Tibial artery (tissue), 4 donors: Measurements from ENCODE around the gene PEAK3.

ENCODE experiments used
- DNase-seq, 2 donors: peaks; one replicate each; pipeline ENCODE4 v3.0.0-alpha.2; 2019
- H3K27ac ChIP-seq, 2 donors: fragments of 200-600 bp; sonication (generic) in 1 of 2; 1 replicate in 1 of 2; 2 replicates in 1 of 2; pipeline ENCODE4 v1.5.1; 2018 to 2019; ENCODE audit warnings: mild to moderate bottlenecking in 1 of 2
- H3K27me3 ChIP-seq, 2 donors: fragments of 200-600 bp; sonication (generic) in 1 of 2; one replicate each; pipeline versions ENCODE4 v1.5.1 to v1.6.0; 2016 to 2019
- H3K36me3 ChIP-seq, 3 donors: fragments of 200-600 bp; sonication (generic) in 2 of 3; one replicate each; pipeline ENCODE4 v1.5.1; 2016 to 2019; ENCODE audit warnings: mild to moderate bottlenecking in 2 of 3
- H3K4me1 ChIP-seq, 4 donors: fragments of 200-600 bp; sonication (generic) in 2 of 4; 1 replicate in 3 of 4; 2 replicates in 1 of 4; pipeline ENCODE4 v1.5.1; 2016 to 2019
- H3K4me3 ChIP-seq, 2 donors: fragments of 200-600 bp; sonication (generic) in 1 of 2; 1 replicate in 1 of 2; 2 replicates in 1 of 2; pipeline ENCODE4 v1.5.1; 2018 to 2019; ENCODE audit warnings: mild to moderate bottlenecking in 2 of 2
- H3K9me3 ChIP-seq, 3 donors: fragments of 200-600 bp; sonication (generic) in 1 of 3; one replicate each; pipeline ENCODE4 v1.5.1; 2016 to 2019
- CTCF ChIP-seq, 2 experiments: fragments of 200-600 bp in 1 of 2; fragments of 450-650 bp in 1 of 2; IDR thresholded peaks; one replicate each; pipeline ENCODE4 v1.5.1; 2017 to 2019; ENCODE audit warnings: antibody characterized with exemption in 2 of 2, mild to moderate bottlenecking in 1 of 2, moderate library complexity in 1 of 2
- intact Hi-C: fragments of 100-400 bp; cut with DNase I; formaldehyde crosslinking; loops from one replicate; pipeline ENCODE4 v1.15.0; 2023; ENCODE audit warnings: low total_unique reads

Gene PEAK3

GRCh38 chr19:2319551-2319950 lies 37.6 kb upstream of the PEAK3 start:
- TF ChIP-seq CTCF (IDR thresholded peaks at IDR 0.05) = no peak
- no peak overlapping the region for H3K4me3 ChIP-seq
- intact Hi-C loops = no loop called here
- peaks cover 0 to 3% of the 10 kb centered on the region in 2 donors for H3K27me3 ChIP-seq
- peaks cover 8 to 41% (median 31%) of the 10 kb centered on the region in 3 donors for H3K36me3 ChIP-seq
- H3K9me3 ChIP-seq = peaks cover 0 to 13% (median 11%) of the 10 kb centered on the region in 3 donors
- H3K4me1 ChIP-seq = peaks cover 0 to 6% (median 0%) of the 10 kb centered on the region in 4 donors
- no peak for DNase-seq
- no peak overlapping the region for H3K27ac ChIP-seq

- no peak for TF ChIP-seq CTCF (IDR thresholded peaks at IDR 0.05)
- H3K9me3 ChIP-seq = peaks cover 0 to 14% (median 13%) of the 10 kb centered on the region in 3 donors
- no peak overlapping the region for H3K27ac ChIP-seq
- H3K27me3 ChIP-seq = peaks cover 0 to 6% of the 10 kb centered on the region in 2 donors
- peaks cover 0 to 6% (median 0%) of the 10 kb centered on the region in 4 donors for H3K4me1 ChIP-seq
- no peak overlapping the region for H3K4me3 ChIP-seq
- intact Hi-C loops = no loop called here
- DNase-seq = no peak
- H3K36me3 ChIP-seq = peaks cover 8 to 34% (median 25%) of the 10 kb centered on the region in 3 donors
These were observed 36.9 kb upstream of the PEAK3 start for GRCh38 chr19:2318923-2319322.

- Histone ChIP-seq H3K36me3 (peaks cover 3 to 23% (median 13%) of the 10 kb centered on the region in 3 donors), H3K4me3 (no peak overlapping the region), H3K9me3 (peaks cover 0 to 14% (median 13%) of the 10 kb centered on the region in 3 donors), H3K27me3 (peaks cover 0 to 15% of the 10 kb centered on the region in 2 donors), H3K27ac (no peak overlapping the region), H3K4me1 (peaks cover 0 to 6% (median 0%) of the 10 kb centered on the region in 4 donors)
- intact Hi-C loops = no loop called here
- no peak for DNase-seq
- no peak for TF ChIP-seq CTCF (IDR thresholded peaks at IDR 0.05)
These were observed 35.8 kb upstream of the PEAK3 start for GRCh38 chr19:2317756-2318155.

- Histone ChIP-seq H3K4me1 (peaks cover 0 to 6% (median 0%) of the 10 kb centered on the region in 4 donors), H3K36me3 (peaks cover 0 to 18% (median 12%) of the 10 kb centered on the region in 3 donors), H3K9me3 (peaks cover 0 to 14% (median 13%) of the 10 kb centered on the region in 3 donors), H3K4me3 (no peak overlapping the region), H3K27me3 (peaks cover 0 to 20% of the 10 kb centered on the region in 2 donors), H3K27ac (no peak overlapping the region)
- no peak for TF ChIP-seq CTCF (IDR thresholded peaks at IDR 0.05)
- DNase-seq = no peak
- intact Hi-C loops = no loop called here
These were observed 35.3 kb upstream of the PEAK3 start for GRCh38 chr19:2317300-2317699.

GRCh38 chr19:2315818-2316353 lies 33.9 kb upstream of the PEAK3 start:
- Histone ChIP-seq H3K27ac (no peak overlapping the region), H3K9me3 (peaks cover 0 to 14% (median 13%) of the 10 kb centered on the region in 3 donors), H3K27me3 (peaks cover 0 to 32% of the 10 kb centered on the region in 2 donors), H3K4me3 (no peak overlapping the region), H3K36me3 (peaks cover 0 to 4% (median 0%) of the 10 kb centered on the region in 3 donors), H3K4me1 (peaks cover 0 to 6% (median 0%) of the 10 kb centered on the region in 4 donors)
- peak; percentile 28 to 49 for TF ChIP-seq CTCF (IDR thresholded peaks at IDR 0.05)
- peak; percentile 66 to 77 for DNase-seq
- intact Hi-C loops = no loop called here
